ENCODE measurements around the gene KRT85.

KRT85 gene

DNA sequence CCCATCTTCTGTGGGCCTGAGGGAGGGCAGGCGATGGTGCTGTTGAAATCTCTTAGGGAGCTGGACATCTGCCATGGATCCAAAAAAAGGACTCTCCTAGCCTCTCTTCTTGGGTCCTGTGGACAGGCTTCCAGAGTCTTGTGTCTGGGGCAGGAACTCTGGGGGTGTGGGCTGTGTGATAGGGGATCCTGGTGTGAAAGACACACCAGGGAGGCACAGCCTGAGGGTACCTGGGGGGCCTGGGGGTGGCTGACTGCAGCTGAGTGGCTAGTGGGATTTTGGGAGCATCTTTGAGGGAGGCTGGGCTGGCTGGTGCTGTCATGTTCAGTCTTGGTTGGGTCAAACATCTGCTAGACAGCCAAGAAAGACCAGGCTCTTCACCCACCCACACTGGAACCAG lies 44.3 kb downstream of the KRT85 start:
- no peak for DNase-seq

DNA sequence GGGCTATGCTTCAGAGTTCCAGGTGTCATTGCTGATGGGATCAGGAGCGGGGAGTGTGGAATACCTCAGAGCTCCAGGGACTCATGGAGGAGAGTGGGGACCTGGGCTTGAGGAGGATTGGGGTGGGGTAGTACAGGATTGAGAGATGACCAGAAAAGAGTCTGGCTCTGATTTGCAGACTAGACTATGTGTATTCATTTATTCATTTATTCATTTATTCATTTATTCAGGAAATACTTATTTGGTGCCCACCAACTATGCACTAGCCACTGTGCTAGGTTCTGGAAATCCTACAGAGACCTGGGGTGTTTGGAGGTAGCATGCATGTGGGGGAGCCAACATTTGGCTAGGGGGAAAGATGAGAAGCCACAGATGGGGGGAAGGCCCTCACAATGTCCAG lies 45.2 kb downstream of the KRT85 start:
- DNase-seq = no peak

- DNase-seq = no peak
These were observed 45.9 kb downstream of the KRT85 start for GRCh38 chr12:52321418-52321817.

DNA sequence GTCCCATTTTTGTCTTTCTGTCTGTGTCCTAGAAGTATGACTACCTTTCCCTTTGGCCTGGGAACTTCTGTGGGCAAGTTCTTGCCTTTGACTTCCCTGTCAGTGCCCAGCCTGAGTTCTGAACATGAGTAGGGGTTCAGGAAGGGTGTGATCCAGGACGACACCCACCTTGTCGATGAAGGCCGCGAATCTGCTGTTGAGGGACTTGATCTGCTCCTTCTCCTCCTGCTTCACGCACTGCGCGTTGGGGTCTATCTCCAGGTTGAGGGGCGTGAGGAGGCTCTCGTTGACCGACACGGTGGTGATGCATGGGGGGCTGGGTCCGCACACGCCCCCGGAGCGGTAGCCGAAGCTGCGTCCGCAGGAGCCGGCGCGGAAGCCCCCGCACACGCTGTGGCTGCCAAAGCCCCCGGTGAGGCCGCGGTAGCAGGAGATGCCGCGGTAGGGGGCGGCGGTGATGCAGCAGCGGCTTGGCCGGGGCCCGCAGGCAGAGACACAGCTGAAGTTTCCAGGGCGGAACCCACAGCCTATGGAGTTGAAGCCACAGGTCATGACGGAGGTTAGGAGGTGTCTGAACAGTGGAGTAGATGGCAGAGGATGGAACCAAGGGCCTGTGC lies 46.4 kb downstream of the KRT85 start, which contains the start of gene KRT83:
Gene KRT83, minus strand, starts transcription at position 615 of the 617 bp plus-strand sequence. Its CDS starts 63 bp downstream, at position 552.
- no peak for DNase-seq

- no peak for DNase-seq
These were observed 48.2 kb downstream of the KRT85 start for GRCh38 chr12:52319097-52319496.

- DNase-seq = no peak
These were observed 48.9 kb downstream of the KRT85 start for GRCh38 chr12:52318241-52318990.

- DNase-seq = no peak
These were observed 49.7 kb downstream of the KRT85 start for GRCh38 chr12:52317468-52318052.

- no peak for DNase-seq
These were observed 50.6 kb downstream of the KRT85 start for GRCh38 chr12:52316701-52317100.

DNA sequence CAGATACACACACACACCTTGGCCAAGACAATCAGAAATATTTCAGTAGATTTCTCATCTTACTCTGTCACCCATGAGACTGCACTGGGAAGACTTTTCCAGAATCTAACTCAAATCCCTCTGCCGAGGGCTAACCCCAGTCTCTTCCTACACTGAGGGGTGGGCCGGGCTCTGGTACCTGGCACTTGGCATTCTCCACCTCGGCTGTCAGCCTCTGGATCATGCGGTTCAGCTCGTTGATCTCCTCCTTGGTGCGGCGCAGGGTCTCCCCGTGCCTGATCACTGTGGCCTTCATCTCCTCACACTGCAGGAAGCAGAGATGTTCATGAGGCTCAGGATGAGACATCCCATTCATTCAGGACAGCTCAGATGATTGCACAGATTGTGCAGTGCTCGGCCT lies 51.0 kb downstream of the KRT85 start:
- no peak for DNase-seq

DNA sequence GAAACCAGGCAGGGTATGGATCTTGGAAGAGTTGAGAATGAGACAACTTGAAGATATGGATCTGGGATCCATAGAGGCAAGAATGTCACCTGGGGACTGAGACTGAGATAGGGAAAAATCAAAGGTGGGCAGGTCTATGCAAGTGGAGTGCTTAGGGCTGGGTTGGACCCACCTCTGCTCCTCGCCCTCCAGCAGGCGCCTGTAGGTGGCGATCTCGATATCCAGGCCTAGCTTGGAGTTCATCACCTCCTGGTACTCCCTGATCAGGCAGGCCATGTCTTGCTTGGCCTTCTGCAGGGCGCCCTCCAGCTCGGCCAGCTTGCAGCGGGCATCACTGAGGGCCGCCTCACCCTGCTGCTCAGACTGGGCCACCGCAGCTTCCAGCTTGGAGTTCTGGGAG lies 51.6 kb downstream of the KRT85 start:
- DNase-seq = peak; percentile 50

DNA sequence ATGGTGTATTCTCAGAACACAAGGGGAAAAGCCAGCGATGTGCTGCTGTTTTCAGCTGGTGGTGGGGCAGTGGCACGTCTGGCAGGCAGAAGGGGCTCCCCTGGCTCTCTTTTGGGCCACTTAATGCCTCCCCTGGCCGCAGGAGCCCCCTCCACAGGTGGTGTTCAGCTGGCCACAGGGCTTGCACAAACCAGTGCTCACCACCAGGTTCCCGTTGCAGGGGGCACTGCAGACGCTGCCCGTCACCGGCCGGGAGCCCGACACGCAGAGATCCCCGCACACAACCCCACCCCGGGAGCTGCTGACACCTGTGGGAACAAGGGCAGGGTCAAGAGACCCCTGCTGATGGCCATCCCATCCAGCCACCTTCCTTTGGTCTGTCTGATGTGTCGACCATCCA lies 52.8 kb downstream of the KRT85 start:
- no peak for DNase-seq

DNA sequence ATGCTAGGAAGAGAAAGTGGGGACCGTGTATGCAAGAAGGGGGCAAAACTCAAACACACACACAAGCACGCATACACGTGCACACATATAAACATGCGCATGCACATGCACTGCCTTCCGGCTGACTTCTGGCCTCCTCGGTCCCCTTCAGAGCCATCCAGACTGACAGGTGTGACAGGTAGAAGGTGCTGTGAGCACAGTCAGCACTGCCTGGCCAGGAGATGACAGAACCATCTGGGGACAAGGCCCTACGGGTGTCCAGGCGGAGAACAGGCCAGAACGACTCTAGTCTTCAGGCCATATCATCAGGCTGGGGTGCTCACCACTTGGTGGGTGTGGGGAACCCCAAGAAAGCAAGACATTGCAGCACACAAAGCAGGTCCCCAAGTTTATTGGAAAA lies 53.4 kb downstream of the KRT85 start:
- DNase-seq = no peak

- no peak for DNase-seq
These were observed 53.8 kb downstream of the KRT85 start for GRCh38 chr12:52313461-52313860.

DNA sequence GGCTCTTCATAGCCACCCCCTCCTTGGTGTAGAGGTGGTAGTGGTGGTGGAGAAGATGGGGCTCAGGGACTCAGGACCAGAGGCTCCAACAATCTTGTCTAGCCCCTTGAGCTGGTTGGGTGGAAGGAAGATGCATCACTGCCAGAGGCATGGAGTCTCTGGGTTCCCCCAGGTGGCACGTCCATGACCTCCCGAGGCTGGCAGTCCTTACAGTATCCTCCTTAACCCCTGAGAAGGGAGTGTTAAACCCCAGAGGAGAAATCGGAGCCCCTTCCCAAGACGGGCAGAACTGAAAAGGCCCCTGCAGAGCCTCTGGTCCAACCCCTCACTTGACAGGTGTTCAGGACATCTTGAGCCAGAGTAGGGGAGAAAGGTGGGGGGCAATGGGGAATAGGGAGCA lies 55.2 kb downstream of the KRT85 start:
- no peak for DNase-seq

GRCh38 chr12:52311285-52311648 lies 56.0 kb downstream of the KRT85 start:
- DNase-seq = no peak

DNA sequence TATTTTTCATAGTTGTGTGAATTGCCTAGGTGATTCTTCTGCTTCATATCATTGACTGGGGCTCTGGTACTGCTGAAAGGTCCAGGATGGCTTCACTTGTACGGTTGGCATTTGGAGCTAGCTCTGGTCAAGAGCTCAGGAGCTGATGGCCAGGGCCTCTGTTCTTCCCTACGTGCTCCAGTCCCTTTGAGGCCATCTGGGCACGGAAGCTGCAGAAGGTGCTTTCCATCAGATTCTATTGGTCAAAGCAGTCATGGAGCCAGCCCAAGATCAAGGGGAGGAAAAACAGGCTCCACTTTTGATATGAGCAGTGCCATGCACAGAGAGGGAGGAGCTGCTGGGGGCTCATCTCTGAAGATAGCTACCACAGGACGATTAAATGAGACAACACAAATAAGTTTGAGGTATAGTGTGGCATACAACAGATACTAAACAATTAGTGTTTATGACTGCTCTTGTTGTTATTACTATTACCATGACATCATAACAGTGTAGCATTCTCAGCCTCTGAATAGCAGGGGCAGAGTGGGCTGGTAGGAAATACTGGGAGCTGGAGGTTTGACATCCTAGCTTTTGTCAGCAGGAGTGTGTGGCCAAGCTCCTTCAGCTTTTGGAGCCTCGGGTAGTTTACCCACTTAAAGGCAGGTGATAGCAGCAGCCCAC lies 56.5 kb downstream of the KRT85 start:
- no peak for DNase-seq

All from activated CD4-positive, alpha-beta T cell treated with anti-CD3 and anti-CD28 coated beads, Interleukin-10, Interleukin-2, amounts not matched to agents 100 ng/mL and 50 ng/mL, durations not matched to agents 16 hours and 8 hours (primary cell).